DOHH2 (cell line): ENCODE measurements around the gene SLN.

Experiments
- EZH2phosphoT487 ChIP-seq: fragments of 200-600 bp; sonication (generic); IDR thresholded peaks from 2 replicates; pipeline ENCODE4 v1.6.1; 2017; ENCODE audit warnings: borderline replicate concordance, mild to moderate bottlenecking, antibody characterized with exemption, low read length, moderate library complexity, mixed read lengths
- TF ChIP-seq, protein P1 (sequence below): fragments of 200-600 bp; sonication (generic); IDR thresholded peaks from one replicate; pipeline ENCODE4 v1.5.1; 2014; ENCODE audit warnings: antibody characterized with exemption, mild to moderate bottlenecking, low read depth, low read length; ENCODE audit not compliant: poor library complexity, severe bottlenecking

DNA sequence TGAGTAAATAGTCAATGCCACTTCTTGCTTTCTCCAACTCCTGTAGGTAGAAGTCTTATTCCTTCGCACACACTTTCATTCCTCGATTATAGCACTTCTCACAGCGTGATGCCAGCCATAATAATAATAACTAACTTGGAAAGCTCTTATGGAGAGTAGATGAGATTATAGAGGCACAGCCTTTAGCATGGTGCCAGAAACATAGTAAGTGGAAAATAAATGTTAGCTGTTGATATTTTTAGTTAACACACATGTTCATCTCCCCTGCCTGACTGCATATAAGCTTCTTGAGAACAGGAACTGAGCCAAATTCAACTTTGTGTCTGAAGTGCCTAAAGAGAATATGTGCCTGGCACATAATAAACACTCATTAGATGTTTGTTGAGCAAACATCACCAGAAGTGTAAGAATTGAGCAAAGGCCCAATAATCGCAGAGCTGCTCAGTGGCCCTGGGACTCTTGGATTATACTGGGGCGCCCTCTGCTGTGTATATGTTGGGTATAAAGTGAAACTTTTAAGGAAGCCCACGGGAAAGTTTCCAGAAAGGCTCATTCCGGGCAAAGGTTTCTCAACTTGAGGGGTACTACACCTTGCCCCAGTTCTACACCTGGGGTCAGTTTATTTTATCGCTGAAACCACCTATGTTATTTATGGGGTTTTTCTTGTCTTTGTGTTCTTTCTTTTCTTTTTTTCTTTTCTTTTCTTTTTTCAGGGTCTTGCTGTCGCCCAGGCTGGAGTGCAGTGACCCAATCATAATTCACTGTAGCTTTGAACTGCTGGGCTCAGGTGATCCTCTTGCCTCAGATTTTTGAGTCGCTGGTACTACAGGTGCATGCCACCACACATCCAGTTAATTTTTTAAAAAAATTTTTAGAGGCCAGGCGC is 22.3 kb downstream of the SLN start:
- TF ChIP-seq, protein P1, sequence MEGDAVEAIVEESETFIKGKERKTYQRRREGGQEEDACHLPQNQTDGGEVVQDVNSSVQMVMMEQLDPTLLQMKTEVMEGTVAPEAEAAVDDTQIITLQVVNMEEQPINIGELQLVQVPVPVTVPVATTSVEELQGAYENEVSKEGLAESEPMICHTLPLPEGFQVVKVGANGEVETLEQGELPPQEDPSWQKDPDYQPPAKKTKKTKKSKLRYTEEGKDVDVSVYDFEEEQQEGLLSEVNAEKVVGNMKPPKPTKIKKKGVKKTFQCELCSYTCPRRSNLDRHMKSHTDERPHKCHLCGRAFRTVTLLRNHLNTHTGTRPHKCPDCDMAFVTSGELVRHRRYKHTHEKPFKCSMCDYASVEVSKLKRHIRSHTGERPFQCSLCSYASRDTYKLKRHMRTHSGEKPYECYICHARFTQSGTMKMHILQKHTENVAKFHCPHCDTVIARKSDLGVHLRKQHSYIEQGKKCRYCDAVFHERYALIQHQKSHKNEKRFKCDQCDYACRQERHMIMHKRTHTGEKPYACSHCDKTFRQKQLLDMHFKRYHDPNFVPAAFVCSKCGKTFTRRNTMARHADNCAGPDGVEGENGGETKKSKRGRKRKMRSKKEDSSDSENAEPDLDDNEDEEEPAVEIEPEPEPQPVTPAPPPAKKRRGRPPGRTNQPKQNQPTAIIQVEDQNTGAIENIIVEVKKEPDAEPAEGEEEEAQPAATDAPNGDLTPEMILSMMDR: peak; percentile 66
- no peak for TF ChIP-seq EZH2phosphoT487
